ENCODE data around the gene SEC22A. TPM values are rescaled to one million over a fixed set of nuclear protein-coding genes. Genes with fewer than 3 reads are reported as not detected.

SEC22A gene
- total and polyA plus RNA-seq, 2 of the 13 experiments (the other 11 are each of a cell fraction or from before 2014, with no cell fraction given) = 14.1 to 17.3 TPM

GRCh38 chr3:123286308-123287023 lies 84.7 kb downstream of the SEC22A start (continued):
- TF ChIP-seq ZNF773 (CRISPR knock-in tag; IDR thresholded peaks at IDR 0.05; ENCODE audit: borderline replicate concordance) (peak; percentile 90; the same call in 1 of the 2 replicates), WIZ (CRISPR knock-in tag; IDR thresholded peaks at IDR 0.05) (peak; percentile 98), ZNF160 (CRISPR knock-in tag; IDR thresholded peaks at IDR 0.05) (peak; percentile 85; the same call in 1 of the 2 replicates), RELA (CRISPR knock-in tag; IDR thresholded peaks at IDR 0.05) (0 out of 2 replicates have a peak, but pooled peaks have one; percentile 59), NCOA5 (CRISPR knock-in tag; IDR thresholded peaks at IDR 0.05) (no peak), ATF5 (CRISPR knock-in tag; IDR thresholded peaks at IDR 0.05; ENCODE audit: low read depth) (peak; percentile 87; the same call in 1 of the 2 replicates), ZZZ3 (CRISPR knock-in tag; IDR thresholded peaks at IDR 0.05; ENCODE audit: borderline replicate concordance) (0 out of 2 replicates have a peak, but pooled peaks have one; percentile 42), SKI (IDR thresholded peaks at IDR 0.05; ENCODE audit: partially characterized antibody) (no peak), FOXC1 (CRISPR knock-in tag; IDR thresholded peaks at IDR 0.05; ENCODE audit: borderline replicate concordance) (peak; percentile 62; the same call in 1 of the 2 replicates), ZNF331 (CRISPR knock-in tag; IDR thresholded peaks at IDR 0.05) (peak; percentile 94), ONECUT2 (CRISPR knock-in tag; IDR thresholded peaks at IDR 0.05) (peak; percentile 62), ZNF652 (CRISPR knock-in tag; IDR thresholded peaks at IDR 0.05; ENCODE audit: borderline replicate concordance, low read depth) (0 out of 2 replicates have a peak, but pooled peaks have one; percentile 34), SKIL (CRISPR knock-in tag; IDR thresholded peaks at IDR 0.05; ENCODE audit: borderline replicate concordance) (no peak), KLF16 (CRISPR knock-in tag; IDR thresholded peaks at IDR 0.05) (peak in 1 of 2 experiments; percentile 82; a peak in 2 of 4 replicates), THAP11 (CRISPR knock-in tag; IDR thresholded peaks at IDR 0.05) (peak; percentile 65), ZNF18 (CRISPR knock-in tag; IDR thresholded peaks at IDR 0.05; ENCODE audit: insufficient replicate concordance) (peak; percentile 43), ZNF761 (CRISPR knock-in tag; conservative IDR thresholded peaks at IDR 0.05) (0 out of 2 replicates have a peak, but pooled peaks have one; percentile 58), ZSCAN25 (CRISPR knock-in tag; IDR thresholded peaks at IDR 0.05) (no peak), SOX13 (IDR thresholded peaks at IDR 0.05) (no peak), SOX13 (CRISPR knock-in tag; conservative IDR thresholded peaks at IDR 0.05 in 1 of 2, IDR thresholded peaks at IDR 0.05 in 1 of 2) (peak in 1 of 2 experiments; percentile 47; a peak in 2 of 4 replicates), ZNF770 (CRISPR knock-in tag; IDR thresholded peaks at IDR 0.05) (no peak), STAG1 (CRISPR knock-in tag; IDR thresholded peaks at IDR 0.05) (peak; percentile 43), POLR2AphosphoS5 (IDR thresholded peaks at IDR 0.05; ENCODE audit: low read depth, low read length) (no peak), STAT5B (CRISPR knock-in tag; IDR thresholded peaks at IDR 0.05) (peak; percentile 84; the same call in 1 of the 2 replicates)
